Sigmoid colon (tissue), 7 donors: ENCODE results near the gene NLRC5. TPM values are rescaled to one million over a fixed set of nuclear protein-coding genes. Genes with fewer than 3 reads are reported as not detected.
"Not testable (repeated sequence)": the region's sequence is repeated elsewhere in the genome, so short reads cannot be mapped to it uniquely, and the experiment has no call there.

ENCODE experiments used
- DNase-seq: peaks from one replicate; pipeline ENCODE4 v3.0.0-alpha.2; 2019
- H3K27ac ChIP-seq, 4 donors: fragments of 200-600 bp; sonication (generic); one replicate each; pipeline ENCODE4 v1.5.1; 2016 to 2019; ENCODE audit warnings: mild to moderate bottlenecking in 1 of 4
- H3K27me3 ChIP-seq, 3 donors: fragments of 200-600 bp; sonication (generic); one replicate each; pipeline ENCODE4 v1.5.1; 2019; ENCODE audit warnings: mild to moderate bottlenecking in 1 of 3
- H3K36me3 ChIP-seq, 4 donors: fragments of 200-600 bp; sonication (generic); one replicate each; pipeline ENCODE4 v1.5.1; 2016 to 2019
- H3K4me1 ChIP-seq, 4 donors: fragments of 200-600 bp; sonication (generic); one replicate each; pipeline ENCODE4 v1.5.1; 2017 to 2019
- H3K4me3 ChIP-seq, 4 donors: fragments of 200-600 bp; sonication (generic); one replicate each; pipeline ENCODE4 v1.5.1; 2017 to 2019; ENCODE audit warnings: mild to moderate bottlenecking in 2 of 4, moderate library complexity in 1 of 4
- H3K9me3 ChIP-seq, 4 donors: fragments of 200-600 bp in 3 of 4; sonication (generic) in 3 of 4; one replicate each; pipeline versions ENCODE4 v1.5.1 to v1.6.1; 2013 to 2019
- EP300 ChIP-seq, 4 donors: sonication (generic); formaldehyde crosslinking; IDR thresholded peaks; one replicate each; pipeline ENCODE4 v1.6.1; 2017; ENCODE audit warnings: antibody characterized with exemption in 4 of 4
- POLR2A ChIP-seq, 2 donors: fragments of 450-650 bp; IDR thresholded peaks; one replicate each; pipeline ENCODE4 v1.6.1; 2016; ENCODE audit warnings: antibody characterized with exemption in 2 of 2, mild to moderate bottlenecking in 2 of 2, moderate library complexity in 2 of 2
- POLR2AphosphoS5 ChIP-seq, 4 donors: sonication (generic); formaldehyde crosslinking; IDR thresholded peaks; one replicate each; pipeline ENCODE4 v1.6.1; 2017; ENCODE audit warnings: antibody characterized with exemption in 4 of 4
- WGBS, 2 donors: extraction: QIAGEN DNeasy Blood & Tissue Kit; methylation state at CpG; one replicate each; pipeline ENCODE4 v1.1.7; 2013; 5-methylcytosine and 5-hydroxymethylcytosine counted together
- intact Hi-C: fragments of 100-400 bp; cut with DNase I; formaldehyde crosslinking; loops from one replicate; pipeline ENCODE4 v1.15.1; 2023
- polyA plus RNA-seq, 3 donors: library from polyadenylated mRNA; stranded (reverse); fragments of 200-250 nt; gene quantifications; one replicate each; pipeline ENCODE4 v1.2.3, GENCODE V29; 2013
- total RNA-seq, 4 donors: library from RNA; depleted of rRNA; stranded (reverse); fragments of >200 nt; gene quantifications; one replicate each; pipeline ENCODE4 v1.1.0, GENCODE V29; 2016
- TF ChIP-seq, protein P1 (sequence below), 4 experiments: fragments of 450-650 bp in 3 of 4; fragments of 200-600 bp in 1 of 4; IDR thresholded peaks; one replicate each; pipeline ENCODE4 v1.5.1; 2016 to 2019; ENCODE audit warnings: antibody characterized with exemption in 4 of 4, mild to moderate bottlenecking in 3 of 4, moderate library complexity in 2 of 4
- donor health status: healthy with polysubstance abuse.
- donor health status: Bipolar disorder and iron deficiency.
- donor health status: healthy.

NLRC5 gene
- total and polyA plus RNA-seq, 7 donors, result 9.5 to 119 (median 19.5) TPM

GRCh38 chr16:57070424-57070823, 81.1 kb downstream of the NLRC5 start:
- intact Hi-C loops, result no loop called here
- Histone ChIP-seq H3K27ac (no peak overlapping the region), H3K4me1 (no peaks in the 10 kb centered on the region), H3K4me3 (no peak overlapping the region), H3K36me3 (peaks cover 0 to 7% (median 2%) of the 10 kb centered on the region in 4 donors), H3K9me3 (no peaks in the 10 kb centered on the region), H3K27me3 (no peaks in the 10 kb centered on the region)
- TF ChIP-seq EP300 (IDR thresholded peaks at IDR 0.05) (no peak), POLR2AphosphoS5 (IDR thresholded peaks at IDR 0.05) (no peak), POLR2A (IDR thresholded peaks at IDR 0.05) (no peak)
- TF ChIP-seq, protein P1, sequence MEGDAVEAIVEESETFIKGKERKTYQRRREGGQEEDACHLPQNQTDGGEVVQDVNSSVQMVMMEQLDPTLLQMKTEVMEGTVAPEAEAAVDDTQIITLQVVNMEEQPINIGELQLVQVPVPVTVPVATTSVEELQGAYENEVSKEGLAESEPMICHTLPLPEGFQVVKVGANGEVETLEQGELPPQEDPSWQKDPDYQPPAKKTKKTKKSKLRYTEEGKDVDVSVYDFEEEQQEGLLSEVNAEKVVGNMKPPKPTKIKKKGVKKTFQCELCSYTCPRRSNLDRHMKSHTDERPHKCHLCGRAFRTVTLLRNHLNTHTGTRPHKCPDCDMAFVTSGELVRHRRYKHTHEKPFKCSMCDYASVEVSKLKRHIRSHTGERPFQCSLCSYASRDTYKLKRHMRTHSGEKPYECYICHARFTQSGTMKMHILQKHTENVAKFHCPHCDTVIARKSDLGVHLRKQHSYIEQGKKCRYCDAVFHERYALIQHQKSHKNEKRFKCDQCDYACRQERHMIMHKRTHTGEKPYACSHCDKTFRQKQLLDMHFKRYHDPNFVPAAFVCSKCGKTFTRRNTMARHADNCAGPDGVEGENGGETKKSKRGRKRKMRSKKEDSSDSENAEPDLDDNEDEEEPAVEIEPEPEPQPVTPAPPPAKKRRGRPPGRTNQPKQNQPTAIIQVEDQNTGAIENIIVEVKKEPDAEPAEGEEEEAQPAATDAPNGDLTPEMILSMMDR (IDR thresholded peaks at IDR 0.05), result no peak
- 98 to 100% methylated on average over 2 of the region's 2 CpGs for WGBS, 2 donors
- DNase-seq, result no peak

- intact Hi-C loops, H3K4me1 ChIP-seq, H3K4me3 ChIP-seq, DNase-seq, H3K36me3 ChIP-seq, H3K27me3 ChIP-seq, H3K9me3 ChIP-seq, H3K27ac ChIP-seq: not testable (repeated sequence)
- WGBS, 2 donors, result 82 to 91% methylated on average over 4 of the region's 4 CpGs
Observed at GRCh38 chr16:57071081-57071732, 81.8 kb downstream of the NLRC5 start.

DNA sequence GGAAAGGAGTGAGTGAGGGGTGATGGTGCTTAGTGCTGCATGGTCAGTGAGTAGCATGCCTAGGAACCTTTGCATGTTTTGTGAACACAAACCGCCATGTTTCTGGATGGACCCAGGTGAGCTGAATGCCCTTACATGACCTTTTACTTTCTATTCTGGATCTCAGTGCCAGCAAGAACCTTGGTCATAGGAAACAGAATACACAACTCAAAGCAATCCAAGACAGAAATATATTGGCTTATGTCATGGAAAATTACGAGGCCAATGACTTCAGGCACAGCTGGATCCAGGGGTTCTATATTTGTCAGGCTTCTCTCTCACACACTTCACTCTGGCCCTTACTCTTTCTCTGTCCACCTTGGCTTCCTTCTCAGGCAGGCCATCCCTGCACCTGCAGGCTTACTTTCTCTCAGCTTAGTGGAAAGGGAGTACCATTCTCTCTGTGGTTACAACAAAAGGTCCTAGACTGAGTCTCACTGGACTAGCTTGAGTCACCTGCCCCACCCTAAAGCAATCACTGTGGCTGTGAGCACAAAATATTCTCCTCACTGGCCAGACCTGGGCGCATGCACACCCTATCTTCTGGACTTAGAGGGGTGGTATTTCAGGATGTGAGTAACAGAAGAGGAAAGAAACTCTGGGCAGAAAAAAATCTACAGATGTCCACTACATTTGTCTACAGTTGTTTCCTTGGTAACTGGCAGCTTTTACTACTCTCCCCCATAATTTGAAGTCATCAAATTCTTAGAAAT, 82.7 kb downstream of the NLRC5 start:
- Histone ChIP-seq H3K4me1 (no peaks in the 10 kb centered on the region), H3K27me3 (no peaks in the 10 kb centered on the region), H3K9me3 (no peaks in the 10 kb centered on the region), H3K36me3 (peaks cover 0 to 9% (median 2%) of the 10 kb centered on the region in 4 donors), H3K27ac (no peak overlapping the region), H3K4me3 (no peak overlapping the region)
- intact Hi-C loops, result no loop called here
- DNase-seq, result no peak
- 76 to 84% methylated on average over 3 of the region's 3 CpGs for WGBS, 2 donors
- TF ChIP-seq, protein P1 (IDR thresholded peaks at IDR 0.05), result no peak
- no peak for TF ChIP-seq POLR2A (IDR thresholded peaks at IDR 0.05)
- no peak for TF ChIP-seq EP300 (IDR thresholded peaks at IDR 0.05)
- TF ChIP-seq POLR2AphosphoS5 (IDR thresholded peaks at IDR 0.05), result no peak

DNA sequence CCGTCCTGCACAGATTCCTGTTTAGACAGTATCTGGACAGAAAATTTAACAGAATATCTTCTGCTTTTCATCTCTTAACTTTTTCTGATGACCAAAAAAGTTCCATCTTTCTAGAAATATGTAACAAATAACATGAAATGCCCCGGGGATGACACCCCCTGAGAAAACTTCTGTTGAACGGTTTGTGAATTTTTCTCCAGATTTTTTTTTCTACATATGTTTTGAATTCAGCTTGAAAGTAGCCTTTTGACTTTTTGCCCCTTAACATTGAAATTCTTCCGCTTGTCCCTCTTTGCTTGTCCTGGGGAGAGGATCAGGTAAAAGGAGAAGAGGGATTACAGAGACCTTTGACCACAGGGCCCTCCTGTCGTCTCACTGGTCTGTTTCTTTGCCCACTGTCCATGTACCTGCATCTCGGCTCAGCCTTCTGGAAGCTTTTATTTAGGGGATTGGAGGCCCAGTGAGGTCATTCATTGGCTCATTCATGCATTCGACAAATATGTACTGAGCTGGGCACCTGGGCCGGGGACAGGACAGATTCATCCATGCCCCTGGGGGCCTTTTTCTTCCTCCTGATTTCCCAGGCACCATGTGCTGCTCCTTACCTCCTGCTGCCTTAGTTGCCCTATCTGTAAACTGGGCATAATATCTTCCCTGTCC, 83.4 kb downstream of the NLRC5 start:
- intact Hi-C loops, result no loop called here

More for the DNA sequence above, 83.4 kb downstream of the NLRC5 start:
- Histone ChIP-seq H3K27ac (no peak overlapping the region), H3K27me3 (no peaks in the 10 kb centered on the region), H3K4me3 (no peak overlapping the region), H3K4me1 (no peaks in the 10 kb centered on the region), H3K9me3 (no peaks in the 10 kb centered on the region), H3K36me3 (peaks cover 0 to 9% (median 2%) of the 10 kb centered on the region in 4 donors)
- TF ChIP-seq EP300 (IDR thresholded peaks at IDR 0.05) (no peak), POLR2A (IDR thresholded peaks at IDR 0.05) (no peak), POLR2AphosphoS5 (IDR thresholded peaks at IDR 0.05) (no peak)
- TF ChIP-seq, protein P1 (IDR thresholded peaks at IDR 0.05), result no peak
- no peak for DNase-seq
- WGBS, 2 donors, result 71 to 83% methylated on average over 8 of the region's 8 CpGs
